ENCODE measurements around the gene C6orf89. TPM values are rescaled to one million over a fixed set of nuclear protein-coding genes. Genes with fewer than 3 reads are reported as not detected.

The C6orf89 gene
- total RNA-seq, 2 donors from 2014 or later: 13.9 to 16.8 TPM

DNA sequence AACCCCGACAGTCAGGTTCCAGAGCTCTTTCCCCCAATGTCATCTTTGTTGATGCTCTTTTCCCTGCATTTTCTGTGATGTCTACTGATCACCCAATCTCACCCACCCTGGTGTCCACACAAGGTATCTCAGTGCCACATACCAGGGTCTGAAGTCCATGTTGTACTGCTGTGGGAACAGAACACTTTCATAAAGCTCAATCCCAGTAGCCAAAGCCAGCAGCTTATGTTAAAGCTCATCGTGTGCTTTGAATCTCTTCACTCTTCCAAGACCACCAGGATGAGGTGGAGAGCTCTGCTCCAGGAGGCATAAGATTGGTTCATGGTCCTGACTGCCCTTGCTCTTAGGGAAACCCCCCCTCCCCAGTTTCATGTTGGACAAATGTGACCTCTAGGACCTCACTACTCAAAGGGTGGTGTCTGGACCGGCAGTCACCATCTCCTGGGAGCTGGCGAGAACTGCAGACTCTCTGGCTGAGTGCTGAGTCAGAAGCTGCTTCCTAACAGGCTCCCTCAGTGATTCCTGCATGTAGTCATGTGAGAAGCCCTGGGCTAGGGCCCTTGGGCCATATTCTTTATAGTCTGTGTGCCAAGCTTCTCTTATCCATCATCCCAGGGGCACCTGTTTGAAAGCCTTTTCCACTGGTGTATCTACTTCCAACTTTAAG is 33.1 kb upstream of the C6orf89 start:
- H3K9me3 Mint-ChIP-seq: no peaks in the 10 kb centered on the region
- peaks cover 9% of the 10 kb centered on the region for H3K4me1 ChIP-seq (ENCODE audit: control insufficient read depth, insufficient read depth, low read length)
- H3K27ac Mint-ChIP-seq: no peak overlapping the region
- H3K4me3 ChIP-seq (ENCODE audit: low read length): no peak overlapping the region
- peaks cover 15% of the 10 kb centered on the region for H3K27me3 Mint-ChIP-seq (ENCODE audit: insufficient read depth)
- H3K9ac ChIP-seq (ENCODE audit: extremely low read depth, low read length, poor library complexity, severe bottlenecking): no peak overlapping the region
- H3K27me3 ChIP-seq (ENCODE audit: control insufficient read depth, insufficient read depth, low read length, poor library complexity, severe bottlenecking): peaks cover 9% of the 10 kb centered on the region
- WGBS, 2 experiments (ENCODE audit: insufficient coverage in 1 of 2, insufficient read length in 1 of 2): 91 to 97% methylated on average over 4 of the region's 4 CpGs
- DNase-seq: peak; percentile 59
- H3K4me1 Mint-ChIP-seq: peaks cover 20% of the 10 kb centered on the region
- H3K36me3 ChIP-seq (ENCODE audit: control insufficient read depth, insufficient read depth, low read length): peaks cover 34% of the 10 kb centered on the region
- no peak overlapping the region for H3K27ac ChIP-seq (ENCODE audit: low read depth, low read length)
- H3K36me3 Mint-ChIP-seq (ENCODE audit: low read depth): peaks cover 36% of the 10 kb centered on the region
- no peaks in the 10 kb centered on the region for H3K9me3 ChIP-seq (ENCODE audit: control insufficient read depth, low read length)
- no peak overlapping the region for H3K4me3 Mint-ChIP-seq
- TF ChIP-seq, protein P1, sequence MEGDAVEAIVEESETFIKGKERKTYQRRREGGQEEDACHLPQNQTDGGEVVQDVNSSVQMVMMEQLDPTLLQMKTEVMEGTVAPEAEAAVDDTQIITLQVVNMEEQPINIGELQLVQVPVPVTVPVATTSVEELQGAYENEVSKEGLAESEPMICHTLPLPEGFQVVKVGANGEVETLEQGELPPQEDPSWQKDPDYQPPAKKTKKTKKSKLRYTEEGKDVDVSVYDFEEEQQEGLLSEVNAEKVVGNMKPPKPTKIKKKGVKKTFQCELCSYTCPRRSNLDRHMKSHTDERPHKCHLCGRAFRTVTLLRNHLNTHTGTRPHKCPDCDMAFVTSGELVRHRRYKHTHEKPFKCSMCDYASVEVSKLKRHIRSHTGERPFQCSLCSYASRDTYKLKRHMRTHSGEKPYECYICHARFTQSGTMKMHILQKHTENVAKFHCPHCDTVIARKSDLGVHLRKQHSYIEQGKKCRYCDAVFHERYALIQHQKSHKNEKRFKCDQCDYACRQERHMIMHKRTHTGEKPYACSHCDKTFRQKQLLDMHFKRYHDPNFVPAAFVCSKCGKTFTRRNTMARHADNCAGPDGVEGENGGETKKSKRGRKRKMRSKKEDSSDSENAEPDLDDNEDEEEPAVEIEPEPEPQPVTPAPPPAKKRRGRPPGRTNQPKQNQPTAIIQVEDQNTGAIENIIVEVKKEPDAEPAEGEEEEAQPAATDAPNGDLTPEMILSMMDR (conservative IDR thresholded peaks at IDR 0.05): no peak

DNA sequence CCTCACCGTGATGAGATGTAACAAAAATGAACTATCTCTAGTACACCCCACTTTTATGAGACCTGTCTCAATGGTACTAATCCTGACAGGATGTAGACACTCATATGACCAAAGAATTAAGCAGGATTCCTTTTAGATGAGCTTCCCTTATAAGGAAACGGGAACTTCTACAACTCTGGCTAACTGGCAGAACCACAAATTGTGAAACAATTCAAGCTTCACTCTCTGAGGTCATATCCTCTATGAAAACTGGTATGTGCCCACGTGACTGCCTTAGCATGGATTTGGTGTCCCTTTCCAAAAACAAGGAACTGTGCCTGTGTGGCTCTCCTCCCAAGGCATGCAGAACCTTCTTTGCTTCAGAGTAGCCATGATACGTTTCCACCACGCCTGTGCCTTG is 32.4 kb upstream of the C6orf89 start:
- Histone ChIP-seq H3K9me3 (ENCODE audit: control insufficient read depth, low read length) (no peaks in the 10 kb centered on the region), H3K4me1 (ENCODE audit: control insufficient read depth, insufficient read depth, low read length) (peaks cover 7% of the 10 kb centered on the region), H3K4me3 (ENCODE audit: low read length) (no peak overlapping the region), H3K36me3 (ENCODE audit: control insufficient read depth, insufficient read depth, low read length) (peaks cover 36% of the 10 kb centered on the region), H3K9ac (ENCODE audit: extremely low read depth, low read length, poor library complexity, severe bottlenecking) (no peak overlapping the region), H3K27me3 (ENCODE audit: control insufficient read depth, insufficient read depth, low read length, poor library complexity, severe bottlenecking) (peaks cover 9% of the 10 kb centered on the region), H3K27ac (ENCODE audit: low read depth, low read length) (no peak overlapping the region)
- Mint-ChIP-seq H3K4me1 (peaks cover 18% of the 10 kb centered on the region), H3K9me3 (no peaks in the 10 kb centered on the region), H3K27ac (no peak overlapping the region), H3K4me3 (no peak overlapping the region), H3K27me3 (ENCODE audit: insufficient read depth) (peaks cover 8% of the 10 kb centered on the region), H3K36me3 (ENCODE audit: low read depth) (peaks cover 41% of the 10 kb centered on the region)
- TF ChIP-seq, protein P1 (conservative IDR thresholded peaks at IDR 0.05): no peak
- 91% methylated on average over 5 of the region's 5 CpGs for WGBS, 2 experiments (ENCODE audit: insufficient coverage in 1 of 2, insufficient read length in 1 of 2)
- peak; percentile 31 for DNase-seq

- Histone ChIP-seq H3K27ac (ENCODE audit: low read depth, low read length) (no peak overlapping the region), H3K9me3 (ENCODE audit: control insufficient read depth, low read length) (no peaks in the 10 kb centered on the region), H3K36me3 (ENCODE audit: control insufficient read depth, insufficient read depth, low read length) (peaks cover 41% of the 10 kb centered on the region), H3K27me3 (ENCODE audit: control insufficient read depth, insufficient read depth, low read length, poor library complexity, severe bottlenecking) (no peaks in the 10 kb centered on the region), H3K4me1 (ENCODE audit: control insufficient read depth, insufficient read depth, low read length) (no peaks in the 10 kb centered on the region), H3K4me3 (ENCODE audit: low read length) (no peak overlapping the region), H3K9ac (ENCODE audit: extremely low read depth, low read length, poor library complexity, severe bottlenecking) (no peak overlapping the region)
- Mint-ChIP-seq H3K4me1 (peaks cover 13% of the 10 kb centered on the region), H3K36me3 (ENCODE audit: low read depth) (peaks cover 59% of the 10 kb centered on the region), H3K27ac (no peak overlapping the region), H3K4me3 (no peak overlapping the region), H3K27me3 (ENCODE audit: insufficient read depth) (no peaks in the 10 kb centered on the region), H3K9me3 (no peaks in the 10 kb centered on the region)
- peak; percentile 39 for DNase-seq
- WGBS, 2 experiments (ENCODE audit: insufficient coverage in 1 of 2, insufficient read length in 1 of 2): 95 to 96% methylated on average over 10 of the region's 10 CpGs
- TF ChIP-seq, protein P1 (conservative IDR thresholded peaks at IDR 0.05): no peak
Measured at GRCh38 chr6:36855750-36856149, 30.0 kb upstream of the C6orf89 start.

Data from endodermal cell (in vitro differentiated cells).